Measurements from ENCODE around the gene RGS6. TPM values are rescaled to one million over a fixed set of nuclear protein-coding genes. Genes with fewer than 3 reads are reported as not detected.

The RGS6 gene
- total RNA-seq, 3 donors from 2014 or later, result 3.4 to 9.2 (median 4.5) TPM

DNA sequence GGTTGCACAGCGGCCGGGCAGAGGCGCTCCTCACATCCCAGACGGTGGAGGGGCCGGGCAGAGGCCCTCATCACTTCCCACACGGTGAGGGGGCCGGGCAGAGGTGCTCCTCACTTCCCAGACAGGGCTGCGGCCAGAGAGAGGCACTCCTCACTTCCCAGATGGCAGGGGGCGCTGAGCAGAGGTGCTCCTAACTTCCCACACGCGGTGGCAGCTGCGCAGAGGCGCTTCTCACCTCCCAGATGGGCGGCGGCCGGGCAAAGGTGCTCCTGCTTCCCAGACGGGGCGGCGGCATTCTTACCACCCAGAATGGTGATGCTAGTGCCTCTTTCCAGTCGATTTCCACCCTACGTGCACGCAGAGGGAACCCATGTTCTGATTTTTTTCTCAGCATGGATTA is 304.4 kb downstream of the RGS6 start:
- H3K27ac ChIP-seq, result no peak overlapping the region
- H3K4me3 ChIP-seq, result no peak overlapping the region
- intact Hi-C loops (cut with DNase I; ENCODE audit: low total_unique reads), result loop anchor here (5.0 kb wide), 1 partner anchor 699 kb away; no protein-coding TSS in a partner anchor
- no peaks in the 10 kb centered on the region for H3K9me3 ChIP-seq
- no peaks in the 10 kb centered on the region for H3K36me3 ChIP-seq
- no peak for DNase-seq (ENCODE audit: low spot score in 2 of 2)
- H3K27me3 ChIP-seq, result no peaks in the 10 kb centered on the region
- H3K4me1 ChIP-seq, result no peaks in the 10 kb centered on the region
- TF ChIP-seq, protein P1, sequence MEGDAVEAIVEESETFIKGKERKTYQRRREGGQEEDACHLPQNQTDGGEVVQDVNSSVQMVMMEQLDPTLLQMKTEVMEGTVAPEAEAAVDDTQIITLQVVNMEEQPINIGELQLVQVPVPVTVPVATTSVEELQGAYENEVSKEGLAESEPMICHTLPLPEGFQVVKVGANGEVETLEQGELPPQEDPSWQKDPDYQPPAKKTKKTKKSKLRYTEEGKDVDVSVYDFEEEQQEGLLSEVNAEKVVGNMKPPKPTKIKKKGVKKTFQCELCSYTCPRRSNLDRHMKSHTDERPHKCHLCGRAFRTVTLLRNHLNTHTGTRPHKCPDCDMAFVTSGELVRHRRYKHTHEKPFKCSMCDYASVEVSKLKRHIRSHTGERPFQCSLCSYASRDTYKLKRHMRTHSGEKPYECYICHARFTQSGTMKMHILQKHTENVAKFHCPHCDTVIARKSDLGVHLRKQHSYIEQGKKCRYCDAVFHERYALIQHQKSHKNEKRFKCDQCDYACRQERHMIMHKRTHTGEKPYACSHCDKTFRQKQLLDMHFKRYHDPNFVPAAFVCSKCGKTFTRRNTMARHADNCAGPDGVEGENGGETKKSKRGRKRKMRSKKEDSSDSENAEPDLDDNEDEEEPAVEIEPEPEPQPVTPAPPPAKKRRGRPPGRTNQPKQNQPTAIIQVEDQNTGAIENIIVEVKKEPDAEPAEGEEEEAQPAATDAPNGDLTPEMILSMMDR (IDR thresholded peaks at IDR 0.05), result no peak
- TF ChIP-seq POLR2A (IDR thresholded peaks at IDR 0.05) (no peak), POLR2AphosphoS5 (IDR thresholded peaks at IDR 0.05) (no peak)

DNA sequence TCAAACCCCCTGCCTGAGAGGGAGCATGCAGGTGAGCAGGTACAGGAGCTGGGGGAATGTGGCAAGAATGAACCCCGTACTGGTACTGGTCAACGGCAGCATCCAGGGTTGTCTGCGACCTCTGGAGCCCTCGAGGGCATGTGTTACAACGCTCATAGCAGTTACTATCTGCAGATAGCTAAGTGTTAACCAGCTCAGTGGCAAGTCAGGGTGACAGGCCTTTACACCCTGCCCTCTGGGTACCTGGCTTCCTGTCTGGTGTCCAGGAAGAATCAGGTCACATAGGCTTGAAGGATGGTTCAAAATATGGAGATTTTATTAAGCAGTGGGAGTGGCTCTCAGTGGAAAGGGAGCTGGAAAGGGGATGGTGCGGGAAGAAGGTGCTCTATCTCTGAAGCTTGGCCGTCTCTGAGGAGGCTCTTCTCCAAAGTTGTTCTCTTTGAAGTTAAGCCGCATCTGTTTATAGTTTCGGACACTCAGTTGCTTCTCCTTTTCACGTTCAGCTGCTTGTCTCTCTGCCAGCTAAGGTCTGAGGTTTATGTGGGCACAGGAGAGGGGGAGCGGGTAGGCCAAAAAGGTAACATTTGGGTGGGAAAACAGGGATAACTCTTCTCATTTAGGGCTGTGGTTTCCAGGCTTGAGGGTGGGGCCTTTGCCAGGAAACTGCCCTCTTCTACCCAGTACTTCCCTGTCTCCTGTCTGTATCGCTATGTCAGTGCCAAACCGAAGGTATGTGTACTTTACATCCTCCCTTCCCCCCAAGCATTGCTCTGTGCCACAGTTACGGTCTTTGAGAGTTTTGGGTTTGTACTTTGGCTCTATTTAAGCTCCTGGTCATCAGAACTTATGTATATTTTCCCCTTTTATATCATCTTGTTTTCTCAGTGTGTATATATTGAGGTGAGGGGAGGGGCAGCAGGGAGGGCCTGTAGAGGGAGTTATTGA is 305.8 kb downstream of the RGS6 start:
- Histone ChIP-seq H3K27ac (no peak overlapping the region), H3K4me1 (no peaks in the 10 kb centered on the region), H3K27me3 (no peaks in the 10 kb centered on the region), H3K36me3 (no peaks in the 10 kb centered on the region), H3K9me3 (no peaks in the 10 kb centered on the region), H3K4me3 (no peak overlapping the region)
- TF ChIP-seq POLR2AphosphoS5 (IDR thresholded peaks at IDR 0.05), result no peak
- TF ChIP-seq POLR2A (IDR thresholded peaks at IDR 0.05), result no peak
- intact Hi-C loops (cut with DNase I; ENCODE audit: low total_unique reads), result loop anchor here (5.0 kb wide), 1 partner anchor 701 kb away; no protein-coding TSS in a partner anchor
- DNase-seq (ENCODE audit: low spot score in 2 of 2), result no peak

DNA sequence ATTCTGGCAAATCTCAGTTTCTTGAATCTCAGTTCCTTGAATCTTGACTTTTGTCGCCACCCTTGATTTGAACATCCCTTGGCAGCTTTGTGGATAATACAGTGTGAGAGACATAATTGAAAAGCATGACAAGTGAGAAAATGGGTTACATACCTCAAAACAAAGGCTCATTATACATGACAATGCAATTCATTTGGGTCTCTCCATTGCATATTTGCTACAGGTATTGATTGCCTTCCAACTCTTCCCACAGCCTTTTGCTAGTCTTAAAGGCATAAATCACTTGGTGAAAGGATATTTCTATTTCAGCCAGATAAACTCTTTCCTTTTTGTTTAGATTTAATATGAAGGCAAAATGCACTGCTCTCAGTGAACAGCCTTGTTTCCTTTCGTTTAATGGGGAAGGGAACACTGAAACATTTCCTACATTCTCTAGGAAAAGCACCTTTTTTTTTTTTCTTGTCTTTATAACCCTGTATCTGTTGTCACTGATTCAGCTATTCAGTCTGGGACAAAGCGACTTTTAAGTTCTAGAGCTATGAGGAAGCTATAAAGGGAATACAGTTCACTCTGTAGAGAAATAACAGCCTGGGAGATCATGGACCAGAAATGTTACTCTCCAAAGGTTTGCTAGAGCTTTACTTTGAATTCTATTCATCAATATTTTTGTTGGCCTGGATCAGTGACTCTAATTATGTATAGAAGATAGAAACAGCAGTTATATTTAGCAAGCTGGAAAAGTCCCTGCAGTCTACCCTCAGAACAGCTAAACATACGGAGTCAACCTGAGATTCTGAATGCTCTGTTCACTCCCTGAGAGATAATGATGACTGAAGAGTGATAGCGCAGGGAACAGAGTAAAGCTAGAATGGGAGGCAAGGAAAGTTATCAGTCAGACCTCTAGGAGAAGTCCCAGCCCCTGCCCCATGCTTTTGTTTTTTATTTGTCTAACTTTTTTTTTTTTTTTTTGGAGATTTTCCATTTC is 311.4 kb downstream of the RGS6 start:
- H3K36me3 ChIP-seq, result no peaks in the 10 kb centered on the region
- H3K4me1 ChIP-seq, result no peaks in the 10 kb centered on the region
- no peak for TF ChIP-seq POLR2AphosphoS5 (IDR thresholded peaks at IDR 0.05)
- TF ChIP-seq, protein P1 (IDR thresholded peaks at IDR 0.05), result no peak
- no peak for TF ChIP-seq POLR2A (IDR thresholded peaks at IDR 0.05)
- H3K27ac ChIP-seq, result no peak overlapping the region
- no peak overlapping the region for H3K4me3 ChIP-seq
- H3K27me3 ChIP-seq, result no peaks in the 10 kb centered on the region
- no peak for DNase-seq (ENCODE audit: low spot score in 2 of 2)
- no peaks in the 10 kb centered on the region for H3K9me3 ChIP-seq
- intact Hi-C loops (cut with DNase I; ENCODE audit: low total_unique reads), result no loop called here

DNA sequence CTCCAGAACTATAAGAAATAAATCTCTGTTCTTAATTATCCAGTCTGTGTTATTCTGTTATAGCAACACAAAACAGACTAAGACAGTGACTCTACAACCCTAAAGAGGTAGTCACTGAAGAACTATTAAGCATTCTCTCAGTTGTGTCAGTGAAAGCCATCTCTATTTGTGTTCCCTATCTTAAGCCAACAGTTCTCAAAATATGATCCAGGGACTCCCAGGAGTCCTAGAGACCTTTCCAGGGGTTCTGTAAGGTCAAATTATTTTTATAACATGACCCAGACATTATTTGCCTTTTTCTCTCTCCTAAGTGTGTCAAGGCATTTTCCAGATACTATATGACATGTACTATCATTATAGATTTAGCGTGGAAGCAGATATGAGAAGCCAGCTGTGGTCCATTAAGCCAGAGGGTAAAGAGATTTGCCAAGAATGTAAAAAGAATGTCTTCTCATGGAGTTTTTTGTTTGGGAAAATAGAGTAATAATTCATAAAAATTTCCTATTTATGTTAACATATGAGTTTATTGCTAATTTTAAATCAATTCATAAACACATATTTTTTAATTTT is 315.8 kb downstream of the RGS6 start:
- Histone ChIP-seq H3K36me3 (no peaks in the 10 kb centered on the region), H3K4me1 (no peaks in the 10 kb centered on the region), H3K9me3 (no peaks in the 10 kb centered on the region), H3K27ac (no peak overlapping the region), H3K27me3 (no peaks in the 10 kb centered on the region), H3K4me3 (no peak overlapping the region)
- DNase-seq (ENCODE audit: low spot score in 2 of 2), result no peak
- TF ChIP-seq POLR2AphosphoS5 (IDR thresholded peaks at IDR 0.05) (no peak), POLR2A (IDR thresholded peaks at IDR 0.05) (no peak)
- TF ChIP-seq, protein P1 (IDR thresholded peaks at IDR 0.05), result no peak
- intact Hi-C loops (cut with DNase I; ENCODE audit: low total_unique reads), result no loop called here

DNA sequence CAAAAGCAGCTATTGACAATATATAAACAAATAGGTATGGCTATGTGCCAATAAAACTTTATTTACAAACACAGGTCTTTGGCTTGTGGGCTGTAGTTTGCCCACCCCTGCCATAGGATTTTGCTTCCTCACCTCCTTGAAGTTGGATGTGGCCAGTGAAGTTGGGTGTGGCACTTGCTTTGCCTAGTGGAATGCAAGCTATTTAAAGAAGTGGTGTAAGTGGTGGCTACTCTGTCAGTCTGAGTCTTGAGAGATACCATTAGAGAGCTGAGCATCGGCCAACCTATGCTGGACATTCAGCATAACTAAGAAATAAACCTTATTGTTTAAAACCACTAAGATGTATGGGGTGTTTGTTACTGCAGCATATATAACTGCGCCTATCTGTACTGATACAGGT is 321.3 kb downstream of the RGS6 start:
- intact Hi-C loops (cut with DNase I; ENCODE audit: low total_unique reads), result loop anchor here (2.0 kb wide), 1 partner anchor 35 kb away; no protein-coding TSS in a partner anchor
- no peak for TF ChIP-seq POLR2AphosphoS5 (IDR thresholded peaks at IDR 0.05)
- TF ChIP-seq, protein P1 (IDR thresholded peaks at IDR 0.05), result no peak
- no peak for TF ChIP-seq POLR2A (IDR thresholded peaks at IDR 0.05)
- Histone ChIP-seq H3K36me3 (no peaks in the 10 kb centered on the region), H3K4me1 (no peaks in the 10 kb centered on the region), H3K9me3 (no peaks in the 10 kb centered on the region), H3K27ac (no peak overlapping the region), H3K27me3 (no peaks in the 10 kb centered on the region), H3K4me3 (no peak overlapping the region)
- DNase-seq (ENCODE audit: low spot score in 2 of 2), result no peak

Measured in breast epithelium (tissue), 4 donors.